Measurements from ENCODE around the gene GAL3ST2.
A peak's percentile ranks its signal among the peaks of the same experiment; 100 is the strongest.

The GAL3ST2 gene

GRCh38 chr2:241843321-241844065 lies 66.9 kb downstream of the GAL3ST2 start:
- Histone ChIP-seq H3K4me3 (ENCODE audit: low read depth in 1 of 2, low read length in 2 of 2) (no peak overlapping the region), H3K9me3 (ENCODE audit: insufficient read depth, low read length, severe bottlenecking) (no peaks in the 10 kb centered on the region), H3K79me2 (ENCODE audit: insufficient read depth, low read length) (no peaks in the 10 kb centered on the region), H2AFZ (ENCODE audit: low read depth, low read length) (no peak overlapping the region), H4K20me1 (ENCODE audit: insufficient read depth, low read length) (no peaks in the 10 kb centered on the region), H3K4me1 (ENCODE audit: insufficient read depth, low read length) (no peaks in the 10 kb centered on the region), H3K36me3 (ENCODE audit: insufficient read depth, low read length) (no peaks in the 10 kb centered on the region), H3K27me3 (ENCODE audit: insufficient read depth, low read length, poor library complexity) (peaks cover 8% of the 10 kb centered on the region), H3K9ac (ENCODE audit: low read depth, low read length) (no peak overlapping the region), H3K4me2 (ENCODE audit: insufficient read depth, low read length) (no peak overlapping the region), H3K27ac (ENCODE audit: low read length) (no peak overlapping the region)
- ATAC-seq (ENCODE audit: insufficient read depth, low read depth) = no peak
- TF ChIP-seq CTCF (IDR thresholded peaks at IDR 0.05; ENCODE audit: borderline replicate concordance, extremely low read depth, low read length, poor library complexity, severe bottlenecking) (no peak), EZH2 (IDR thresholded peaks at IDR 0.05; ENCODE audit: borderline replicate concordance, low read depth, low read length, severe bottlenecking) (no peak)
- DNase-seq = no peak

GRCh38 chr2:241844066-241844728 lies 67.6 kb downstream of the GAL3ST2 start:
- Histone ChIP-seq H3K4me3 (ENCODE audit: low read depth in 1 of 2, low read length in 2 of 2) (no peak overlapping the region), H3K79me2 (ENCODE audit: insufficient read depth, low read length) (no peaks in the 10 kb centered on the region), H3K4me2 (ENCODE audit: insufficient read depth, low read length) (no peak overlapping the region), H3K27me3 (ENCODE audit: insufficient read depth, low read length, poor library complexity) (peaks cover 8% of the 10 kb centered on the region), H4K20me1 (ENCODE audit: insufficient read depth, low read length) (no peaks in the 10 kb centered on the region), H3K9me3 (ENCODE audit: insufficient read depth, low read length, severe bottlenecking) (no peaks in the 10 kb centered on the region), H3K36me3 (ENCODE audit: insufficient read depth, low read length) (no peaks in the 10 kb centered on the region), H3K9ac (ENCODE audit: low read depth, low read length) (no peak overlapping the region), H3K27ac (ENCODE audit: low read length) (no peak overlapping the region), H2AFZ (ENCODE audit: low read depth, low read length) (no peak overlapping the region), H3K4me1 (ENCODE audit: insufficient read depth, low read length) (no peaks in the 10 kb centered on the region)
- DNase-seq (peak; percentile 12), ATAC-seq (ENCODE audit: insufficient read depth, low read depth) (peak; percentile 48; the same call in 2 of the 3 replicates)
- TF ChIP-seq CTCF (IDR thresholded peaks at IDR 0.05; ENCODE audit: borderline replicate concordance, extremely low read depth, low read length, poor library complexity, severe bottlenecking) (no peak), EZH2 (IDR thresholded peaks at IDR 0.05; ENCODE audit: borderline replicate concordance, low read depth, low read length, severe bottlenecking) (no peak)

GRCh38 chr2:241844831-241845578 lies 68.4 kb downstream of the GAL3ST2 start:
- H3K9me3 ChIP-seq (ENCODE audit: insufficient read depth, low read length, severe bottlenecking) = no peaks in the 10 kb centered on the region
- H4K20me1 ChIP-seq (ENCODE audit: insufficient read depth, low read length) = no peaks in the 10 kb centered on the region
- H3K4me2 ChIP-seq (ENCODE audit: insufficient read depth, low read length) = no peak overlapping the region
- no peak overlapping the region for H3K4me3 ChIP-seq (ENCODE audit: low read depth in 1 of 2, low read length in 2 of 2)
- no peaks in the 10 kb centered on the region for H3K4me1 ChIP-seq (ENCODE audit: insufficient read depth, low read length)
- no peaks in the 10 kb centered on the region for H3K36me3 ChIP-seq (ENCODE audit: insufficient read depth, low read length)
- H3K27ac ChIP-seq (ENCODE audit: low read length) = no peak overlapping the region
- ATAC-seq (ENCODE audit: insufficient read depth, low read depth) (no peak), DNase-seq (no peak)
- no peak overlapping the region for H3K9ac ChIP-seq (ENCODE audit: low read depth, low read length)
- peaks cover 8% of the 10 kb centered on the region for H3K27me3 ChIP-seq (ENCODE audit: insufficient read depth, low read length, poor library complexity)
- H3K79me2 ChIP-seq (ENCODE audit: insufficient read depth, low read length) = no peaks in the 10 kb centered on the region
- TF ChIP-seq EZH2 (IDR thresholded peaks at IDR 0.05; ENCODE audit: borderline replicate concordance, low read depth, low read length, severe bottlenecking) (no peak), CTCF (IDR thresholded peaks at IDR 0.05; ENCODE audit: borderline replicate concordance, extremely low read depth, low read length, poor library complexity, severe bottlenecking) (no peak)
- no peak overlapping the region for H2AFZ ChIP-seq (ENCODE audit: low read depth, low read length)
